ENCODE data around the gene ZC3H14.
A peak's percentile ranks its signal among the peaks of the same experiment; 100 is the strongest.

Gene ZC3H14

GRCh38 chr14:88553886-88554456 is 8.9 kb upstream of the ZC3H14 start:
- Histone ChIP-seq H3K4me3 (ENCODE audit: low read depth, low read length) (peak overlapping the region; percentile 78), H3K36me3 (replicated peaks) (peaks cover 11% of the 10 kb centered on the region), H3K27ac (peak overlapping the region; percentile 64), H3K27me3 (replicated peaks) (no peaks in the 10 kb centered on the region)
- no peak for DNase-seq
- in situ Hi-C loops (cut with HindIII; ENCODE audit: low pct_ligation_motif_present, low sequenced_read_pairs) = no loop called here
- TF ChIP-seq, protein P1, sequence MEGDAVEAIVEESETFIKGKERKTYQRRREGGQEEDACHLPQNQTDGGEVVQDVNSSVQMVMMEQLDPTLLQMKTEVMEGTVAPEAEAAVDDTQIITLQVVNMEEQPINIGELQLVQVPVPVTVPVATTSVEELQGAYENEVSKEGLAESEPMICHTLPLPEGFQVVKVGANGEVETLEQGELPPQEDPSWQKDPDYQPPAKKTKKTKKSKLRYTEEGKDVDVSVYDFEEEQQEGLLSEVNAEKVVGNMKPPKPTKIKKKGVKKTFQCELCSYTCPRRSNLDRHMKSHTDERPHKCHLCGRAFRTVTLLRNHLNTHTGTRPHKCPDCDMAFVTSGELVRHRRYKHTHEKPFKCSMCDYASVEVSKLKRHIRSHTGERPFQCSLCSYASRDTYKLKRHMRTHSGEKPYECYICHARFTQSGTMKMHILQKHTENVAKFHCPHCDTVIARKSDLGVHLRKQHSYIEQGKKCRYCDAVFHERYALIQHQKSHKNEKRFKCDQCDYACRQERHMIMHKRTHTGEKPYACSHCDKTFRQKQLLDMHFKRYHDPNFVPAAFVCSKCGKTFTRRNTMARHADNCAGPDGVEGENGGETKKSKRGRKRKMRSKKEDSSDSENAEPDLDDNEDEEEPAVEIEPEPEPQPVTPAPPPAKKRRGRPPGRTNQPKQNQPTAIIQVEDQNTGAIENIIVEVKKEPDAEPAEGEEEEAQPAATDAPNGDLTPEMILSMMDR (IDR thresholded peaks at IDR 0.05; ENCODE audit: low read depth, low read length, missing control alignments) = no peak

DNA sequence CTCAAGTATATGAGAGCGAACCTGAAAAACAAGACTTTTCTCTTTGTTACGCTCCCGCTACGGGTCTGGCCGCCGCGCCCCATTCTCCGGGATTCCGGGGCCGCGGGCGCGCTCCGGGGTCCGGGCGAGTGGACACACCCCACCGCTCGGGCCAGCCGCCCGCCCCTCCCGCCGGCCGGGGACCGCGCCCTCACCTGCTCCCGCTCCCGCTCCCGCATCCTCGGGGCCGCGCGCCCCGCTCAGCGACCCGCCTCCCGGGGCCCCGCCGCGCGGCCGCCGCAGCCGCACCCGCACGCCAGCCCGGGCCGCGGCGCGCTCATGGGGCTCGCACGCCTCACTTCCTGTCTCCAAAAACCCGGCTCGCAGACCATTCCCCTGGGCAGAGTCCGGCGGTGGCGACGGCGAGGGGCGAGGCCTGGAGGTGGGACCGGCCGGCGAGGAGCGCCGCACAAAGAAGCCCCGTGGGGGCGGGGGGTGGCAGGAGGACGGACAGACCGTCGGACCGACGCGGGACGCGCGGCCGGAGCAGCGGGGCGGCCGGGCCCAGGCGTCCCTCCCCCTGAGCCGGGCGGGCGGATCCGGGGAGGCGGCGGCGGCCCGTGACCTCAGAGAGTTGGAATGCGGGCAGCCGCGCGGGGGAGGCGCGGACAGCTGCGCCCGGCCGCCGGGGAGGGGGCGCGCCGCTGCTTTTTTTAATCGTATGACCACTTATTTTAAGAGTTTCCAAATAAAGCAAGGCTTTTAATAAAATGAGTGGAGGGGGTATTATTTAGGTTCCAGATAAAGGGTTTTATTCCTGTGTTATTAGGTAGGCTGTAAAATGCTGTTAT is 8.2 kb upstream of the ZC3H14 start, which contains the start of gene PTPN21:
PTPN21 (minus strand) TSS at position 551 of the 830 bp plus-strand sequence. CDS start 4,590 bp downstream, outside the sequence.
- Histone ChIP-seq H3K36me3 (replicated peaks) (peaks cover 7% of the 10 kb centered on the region), H3K27ac (peak within 1 kb of the TSS; percentile 64), H3K27me3 (replicated peaks) (no peaks in the 10 kb centered on the region), H3K4me3 (ENCODE audit: low read depth, low read length) (peak within 1 kb of the TSS; percentile 78)
- peak; percentile 42 for DNase-seq
- in situ Hi-C loops (cut with HindIII; ENCODE audit: low pct_ligation_motif_present, low sequenced_read_pairs) = no loop called here
- TF ChIP-seq, protein P1 (IDR thresholded peaks at IDR 0.05; ENCODE audit: low read depth, low read length, missing control alignments) = no peak

- TF ChIP-seq, protein P1 (IDR thresholded peaks at IDR 0.05; ENCODE audit: low read depth, low read length, missing control alignments) = no peak
- Histone ChIP-seq H3K4me3 (ENCODE audit: low read depth, low read length) (no peak overlapping the region), H3K36me3 (replicated peaks) (no peaks in the 10 kb centered on the region), H3K27me3 (replicated peaks) (no peaks in the 10 kb centered on the region), H3K27ac (no peak overlapping the region)
- peak; percentile 7 for DNase-seq
- in situ Hi-C loops (cut with HindIII; ENCODE audit: low pct_ligation_motif_present, low sequenced_read_pairs) = no loop called here
These were observed 6.3 kb upstream of the ZC3H14 start for GRCh38 chr14:88556581-88556980.

DNA sequence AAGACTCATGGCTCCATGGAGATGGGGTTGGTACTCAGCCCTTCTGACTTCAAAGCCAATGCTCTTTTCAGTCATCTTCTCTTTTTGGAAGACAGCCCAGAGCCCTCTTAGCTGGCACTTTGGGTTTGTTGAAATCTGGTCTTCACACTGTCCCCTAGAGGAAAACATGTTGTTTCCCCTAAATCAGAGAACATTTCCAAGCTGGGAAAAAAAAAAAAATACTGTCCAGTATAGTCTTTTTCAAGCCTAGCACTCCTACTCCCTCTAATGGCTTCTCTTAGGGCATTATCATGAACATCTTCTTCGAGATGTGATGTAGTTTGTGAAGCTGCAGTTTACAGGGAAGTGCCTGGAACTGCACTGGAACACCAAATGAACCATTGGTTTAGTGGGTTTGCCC is 3.0 kb upstream of the ZC3H14 start:
- no peaks in the 10 kb centered on the region for H3K27me3 ChIP-seq (replicated peaks)
- H3K36me3 ChIP-seq (replicated peaks) = no peaks in the 10 kb centered on the region
- TF ChIP-seq, protein P1 (IDR thresholded peaks at IDR 0.05; ENCODE audit: low read depth, low read length, missing control alignments) = peak; percentile 53
- DNase-seq = peak; percentile 38
- H3K27ac ChIP-seq = no peak overlapping the region
- H3K4me3 ChIP-seq (ENCODE audit: low read depth, low read length) = no peak overlapping the region
- in situ Hi-C loops (cut with HindIII; ENCODE audit: low pct_ligation_motif_present, low sequenced_read_pairs) = no loop called here

DNA sequence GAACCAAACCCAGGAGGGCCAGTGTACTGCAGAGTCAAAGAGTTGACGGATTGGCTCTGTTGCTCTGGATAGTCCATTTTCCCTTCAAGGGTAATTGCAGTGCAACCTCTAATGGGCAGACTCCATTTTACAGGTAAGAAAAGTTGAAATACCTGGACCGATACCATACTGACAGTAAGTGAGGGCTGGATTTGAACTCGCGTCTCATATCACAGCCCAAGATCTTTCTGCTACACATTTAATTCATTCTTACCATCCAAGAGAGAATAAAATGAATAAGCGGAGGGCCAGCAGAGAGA is 356 bp upstream of the ZC3H14 start:
- peak overlapping the region; percentile 88 for H3K4me3 ChIP-seq (ENCODE audit: low read depth, low read length)
- DNase-seq = no peak
- TF ChIP-seq, protein P1 (IDR thresholded peaks at IDR 0.05; ENCODE audit: low read depth, low read length, missing control alignments) = no peak
- H3K27me3 ChIP-seq (replicated peaks) = no peaks in the 10 kb centered on the region
- in situ Hi-C loops (cut with HindIII; ENCODE audit: low pct_ligation_motif_present, low sequenced_read_pairs) = no loop called here
- no peak overlapping the region for H3K27ac ChIP-seq
- H3K36me3 ChIP-seq (replicated peaks) = no peaks in the 10 kb centered on the region

Data from brain microvascular endothelial cell (primary cell).